Esophagus muscularis mucosa (tissue), 4 donors: ENCODE measurements around the gene SLC16A12. TPM values are rescaled to one million over a fixed set of nuclear protein-coding genes. Genes with fewer than 3 reads are reported as not detected.

Source experiments
- DNase-seq: peaks from one replicate; pipeline ENCODE4 v3.0.0-alpha.2; 2017; ENCODE audit errors: extremely low spot score
- H3K27ac ChIP-seq, 4 donors: fragments of 200-600 bp; sonication (generic); replicated peaks in 1 of 4; 1 replicate in 3 of 4; 2 replicates in 1 of 4; pipeline ENCODE4 v1.5.1; 2016 to 2019; ENCODE audit warnings: mild to moderate bottlenecking in 1 of 4
- H3K27me3 ChIP-seq, 4 donors: fragments of 200-600 bp; sonication (generic); one replicate each; pipeline versions ENCODE4 v1.5.1 to v1.6.0; 2016 to 2019
- H3K36me3 ChIP-seq, 4 donors: fragments of 200-600 bp; sonication (generic); one replicate each; pipeline ENCODE4 v1.5.1; 2016 to 2019
- H3K4me1 ChIP-seq, 4 donors: fragments of 200-600 bp; sonication (generic); one replicate each; pipeline ENCODE4 v1.5.1; 2016 to 2019
- H3K4me3 ChIP-seq, 4 donors: fragments of 200-600 bp; sonication (generic); 1 replicate in 2 of 4; 2 replicates in 2 of 4; pipeline ENCODE4 v1.5.1; 2016 to 2019; ENCODE audit warnings: mild to moderate bottlenecking in 4 of 4, moderate library complexity in 1 of 4
- H3K9me3 ChIP-seq, 4 donors: fragments of 200-600 bp; sonication (generic); 1 replicate in 3 of 4; 2 replicates in 1 of 4; pipeline ENCODE4 v1.5.1; 2016 to 2019
- EP300 ChIP-seq: sonication (generic); formaldehyde crosslinking; IDR thresholded peaks from one replicate; pipeline ENCODE4 v1.6.1; 2017; ENCODE audit warnings: antibody characterized with exemption
- POLR2A ChIP-seq: fragments of 450-650 bp; IDR thresholded peaks from one replicate; pipeline ENCODE4 v1.6.1; 2017; ENCODE audit warnings: antibody characterized with exemption, moderate library complexity, mild to moderate bottlenecking, low read depth
- POLR2AphosphoS5 ChIP-seq, 2 donors: sonication (generic); formaldehyde crosslinking; IDR thresholded peaks; one replicate each; pipeline ENCODE4 v1.6.1; 2017; ENCODE audit warnings: antibody characterized with exemption in 2 of 2
- WGBS: methylation state at CpG from one replicate; pipeline ENCODE4 v1.1.5; 2018; 5-methylcytosine and 5-hydroxymethylcytosine counted together
- intact Hi-C: fragments of 100-400 bp; cut with DNase I; formaldehyde crosslinking; loops from one replicate; pipeline ENCODE4 v1.15.1; 2023
- total RNA-seq, 4 donors: library from RNA; depleted of rRNA; stranded (reverse); fragments of >200 nt; gene quantifications; one replicate each; pipeline versions ENCODE4 v1.1.0 to v1.2.1, GENCODE V29; 2016
- TF ChIP-seq, protein P1 (sequence below), 3 experiments: fragments of 200-600 bp in 2 of 3; fragments of 450-650 bp in 1 of 3; sonication (generic) in 2 of 3; IDR thresholded peaks; one replicate each; pipeline ENCODE4 v1.5.1; 2017 to 2019; ENCODE audit warnings: antibody characterized with exemption in 3 of 3, mild to moderate bottlenecking in 2 of 3, moderate library complexity in 1 of 3

Gene SLC16A12
- total RNA-seq, 4 donors from 2014 or later = 0.83 to 2.2 (median 1.9) TPM

DNA sequence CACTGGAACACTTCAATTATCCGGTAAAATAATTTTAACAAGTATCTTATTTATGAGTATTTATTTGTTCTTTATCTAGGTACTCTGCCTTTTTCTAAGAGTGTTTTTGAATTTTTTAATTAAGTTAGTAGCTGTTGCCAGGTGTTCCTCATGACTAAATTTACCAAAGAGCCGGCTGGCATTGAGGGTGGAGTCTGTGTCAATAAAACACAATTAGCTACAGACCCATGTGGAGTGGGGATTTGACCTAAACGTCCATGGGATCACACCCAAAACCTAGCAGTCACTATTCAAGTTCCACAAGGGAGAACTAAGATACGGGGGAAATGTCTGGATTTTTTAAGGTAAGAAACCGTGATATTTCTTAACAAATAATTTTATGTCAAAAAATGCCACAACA is 9.8 kb downstream of the SLC16A12 start:
- no peak for DNase-seq
- H3K36me3 ChIP-seq = no peaks in the 10 kb centered on the region
- no peak overlapping the region for H3K4me3 ChIP-seq
- 92% methylated on average over 5 of the region's 5 CpGs for WGBS
- H3K27ac ChIP-seq = no peak overlapping the region
- H3K27me3 ChIP-seq = peaks cover 0 to 1% (median 0%) of the 10 kb centered on the region in 4 donors
- TF ChIP-seq, protein P1, sequence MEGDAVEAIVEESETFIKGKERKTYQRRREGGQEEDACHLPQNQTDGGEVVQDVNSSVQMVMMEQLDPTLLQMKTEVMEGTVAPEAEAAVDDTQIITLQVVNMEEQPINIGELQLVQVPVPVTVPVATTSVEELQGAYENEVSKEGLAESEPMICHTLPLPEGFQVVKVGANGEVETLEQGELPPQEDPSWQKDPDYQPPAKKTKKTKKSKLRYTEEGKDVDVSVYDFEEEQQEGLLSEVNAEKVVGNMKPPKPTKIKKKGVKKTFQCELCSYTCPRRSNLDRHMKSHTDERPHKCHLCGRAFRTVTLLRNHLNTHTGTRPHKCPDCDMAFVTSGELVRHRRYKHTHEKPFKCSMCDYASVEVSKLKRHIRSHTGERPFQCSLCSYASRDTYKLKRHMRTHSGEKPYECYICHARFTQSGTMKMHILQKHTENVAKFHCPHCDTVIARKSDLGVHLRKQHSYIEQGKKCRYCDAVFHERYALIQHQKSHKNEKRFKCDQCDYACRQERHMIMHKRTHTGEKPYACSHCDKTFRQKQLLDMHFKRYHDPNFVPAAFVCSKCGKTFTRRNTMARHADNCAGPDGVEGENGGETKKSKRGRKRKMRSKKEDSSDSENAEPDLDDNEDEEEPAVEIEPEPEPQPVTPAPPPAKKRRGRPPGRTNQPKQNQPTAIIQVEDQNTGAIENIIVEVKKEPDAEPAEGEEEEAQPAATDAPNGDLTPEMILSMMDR (IDR thresholded peaks at IDR 0.05) = no peak
- intact Hi-C loops = no loop called here
- no peaks in the 10 kb centered on the region for H3K9me3 ChIP-seq
- H3K4me1 ChIP-seq = peaks cover 0 to 5% (median 1%) of the 10 kb centered on the region in 4 donors

GRCh38 chr10:89524279-89524678 is 11.1 kb downstream of the SLC16A12 start:
- Histone ChIP-seq H3K27me3 (no peaks in the 10 kb centered on the region), H3K4me1 (peaks cover 0 to 5% (median 3%) of the 10 kb centered on the region in 4 donors), H3K9me3 (no peaks in the 10 kb centered on the region), H3K27ac (no peak overlapping the region), H3K4me3 (no peak overlapping the region), H3K36me3 (no peaks in the 10 kb centered on the region)
- 82% methylated on average over 7 of the region's 7 CpGs for WGBS
- TF ChIP-seq POLR2AphosphoS5 (IDR thresholded peaks at IDR 0.05) (no peak), EP300 (no peak), POLR2A (no peak)
- TF ChIP-seq, protein P1 (IDR thresholded peaks at IDR 0.05) = no peak
- DNase-seq = no peak
- intact Hi-C loops = no loop called here

DNA sequence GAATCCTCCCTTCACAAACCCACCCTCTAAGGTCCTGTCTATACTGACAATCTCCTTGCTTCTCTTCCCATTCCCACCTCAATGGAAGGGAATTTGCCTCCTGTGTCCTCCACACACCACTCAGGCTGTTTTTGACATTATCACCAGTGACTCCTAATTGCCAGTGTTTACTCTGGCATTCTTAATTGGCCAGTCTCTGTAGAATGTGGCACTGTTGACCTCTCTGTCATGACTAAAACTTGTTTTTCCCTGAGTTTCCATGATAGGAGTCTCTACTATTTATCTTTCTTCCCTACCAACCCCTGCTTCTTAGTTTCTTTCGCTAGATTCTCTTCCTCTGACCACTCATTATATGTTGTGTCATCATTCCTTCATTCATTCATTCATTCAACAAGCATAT is 12.1 kb downstream of the SLC16A12 start:
- Histone ChIP-seq H3K36me3 (no peaks in the 10 kb centered on the region), H3K9me3 (no peaks in the 10 kb centered on the region), H3K4me1 (peaks cover 4 to 15% (median 9%) of the 10 kb centered on the region in 4 donors), H3K27ac (no peak overlapping the region), H3K27me3 (no peaks in the 10 kb centered on the region), H3K4me3 (no peak overlapping the region)
- 90% methylated on average over 1 of the region's 1 CpG for WGBS
- DNase-seq = no peak
- intact Hi-C loops = no loop called here
- TF ChIP-seq, protein P1 (IDR thresholded peaks at IDR 0.05) = no peak
- TF ChIP-seq POLR2A (no peak), POLR2AphosphoS5 (IDR thresholded peaks at IDR 0.05) (no peak), EP300 (no peak)

GRCh38 chr10:89522463-89522862 is 12.9 kb downstream of the SLC16A12 start:
- DNase-seq = no peak
- H3K27me3 ChIP-seq = no peaks in the 10 kb centered on the region
- intact Hi-C loops = no loop called here
- TF ChIP-seq, protein P1 (IDR thresholded peaks at IDR 0.05) = no peak
- TF ChIP-seq POLR2AphosphoS5 (IDR thresholded peaks at IDR 0.05) (no peak), POLR2A (no peak), EP300 (no peak)
- H3K9me3 ChIP-seq = no peaks in the 10 kb centered on the region
- 100% methylated on average over 1 of the region's 1 CpG for WGBS
- H3K27ac ChIP-seq = no peak overlapping the region
- H3K4me3 ChIP-seq = no peak overlapping the region
- H3K36me3 ChIP-seq = no peaks in the 10 kb centered on the region
- H3K4me1 ChIP-seq = peaks cover 10 to 23% (median 17%) of the 10 kb centered on the region in 4 donors

GRCh38 chr10:89521368-89521767 is 14.0 kb downstream of the SLC16A12 start:
- no peak overlapping the region for H3K4me3 ChIP-seq
- no peak for DNase-seq
- no peak for TF ChIP-seq POLR2AphosphoS5 (IDR thresholded peaks at IDR 0.05)
- TF ChIP-seq, protein P1 (IDR thresholded peaks at IDR 0.05) = no peak
- TF ChIP-seq EP300 = no peak
- no peak for TF ChIP-seq POLR2A
- no peaks in the 10 kb centered on the region for H3K27me3 ChIP-seq
- H3K9me3 ChIP-seq = no peaks in the 10 kb centered on the region
- H3K4me1 ChIP-seq = peaks cover 13 to 27% (median 25%) of the 10 kb centered on the region in 4 donors
- 64% methylated on average over 2 of the region's 2 CpGs for WGBS
- no peak overlapping the region for H3K27ac ChIP-seq
- H3K36me3 ChIP-seq = no peaks in the 10 kb centered on the region
- intact Hi-C loops = no loop called here
